Stimulated activated CD8-positive, alpha-beta memory T cell treated with anti-CD3 and anti-CD28 coated beads, Interleukin-7, amount 100 ng/mL, for 4 hours (primary cell): ENCODE measurements around the gene TOB1.

Experiments used
- DNase-seq, 2 donors: peaks; one replicate each; pipeline ENCODE4 v3.0.0-alpha.2; 2020; ENCODE audit warnings: low read depth in 2 of 2

Gene TOB1

DNA sequence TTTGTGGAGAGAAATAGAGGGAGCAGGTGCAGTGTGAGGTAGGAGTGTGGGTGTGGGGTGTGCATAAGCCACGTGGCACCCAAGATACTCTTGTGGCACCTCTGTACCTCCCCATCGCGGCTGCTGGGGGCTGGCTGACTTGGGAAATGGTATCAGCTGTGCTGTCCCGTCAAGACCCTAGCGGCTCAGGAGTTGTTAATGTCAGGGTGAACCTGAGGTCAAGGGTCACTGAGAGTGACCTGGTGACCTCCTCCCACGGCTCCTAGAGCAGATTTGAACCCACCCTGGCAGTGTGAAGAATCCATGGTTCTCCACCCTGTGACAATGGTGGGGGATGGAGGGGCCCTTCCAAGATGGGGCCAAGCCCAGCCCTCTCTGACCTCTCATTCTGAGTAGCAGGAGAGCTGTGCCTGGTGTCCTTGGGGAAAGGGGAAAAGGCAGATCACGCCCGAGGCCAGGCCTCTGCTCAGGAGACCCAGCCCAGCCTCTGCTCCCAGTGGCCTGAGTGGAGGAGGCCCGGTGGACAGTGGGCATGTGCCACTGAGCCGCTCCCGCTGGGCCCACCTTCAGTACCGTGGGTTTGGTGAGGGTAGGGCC lies 33.8 kb downstream of the TOB1 start:
- no peak for DNase-seq

DNA sequence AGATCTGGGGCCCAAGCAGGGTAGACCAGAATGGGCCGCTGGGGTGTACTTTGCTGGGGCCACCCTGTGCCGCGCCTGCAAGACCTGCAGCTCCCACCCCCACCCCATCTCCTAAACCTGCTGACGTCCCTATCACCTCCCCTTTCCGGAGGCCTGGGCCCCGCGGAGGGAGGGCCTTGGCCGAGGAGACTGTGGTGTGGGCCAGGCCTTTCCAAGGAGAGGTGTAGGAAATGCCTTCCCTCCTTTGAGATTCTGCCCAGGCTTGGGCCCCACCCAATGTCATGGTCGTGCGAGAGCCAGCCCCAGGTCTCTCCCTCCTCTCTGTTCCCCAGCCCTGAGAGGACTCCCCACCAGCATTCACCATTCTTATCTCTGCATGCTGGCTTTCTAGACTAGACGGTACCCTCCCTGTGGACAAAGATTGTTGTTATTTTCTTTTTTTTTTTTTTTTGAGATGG lies 34.7 kb downstream of the TOB1 start:
- DNase-seq = no peak

DNA sequence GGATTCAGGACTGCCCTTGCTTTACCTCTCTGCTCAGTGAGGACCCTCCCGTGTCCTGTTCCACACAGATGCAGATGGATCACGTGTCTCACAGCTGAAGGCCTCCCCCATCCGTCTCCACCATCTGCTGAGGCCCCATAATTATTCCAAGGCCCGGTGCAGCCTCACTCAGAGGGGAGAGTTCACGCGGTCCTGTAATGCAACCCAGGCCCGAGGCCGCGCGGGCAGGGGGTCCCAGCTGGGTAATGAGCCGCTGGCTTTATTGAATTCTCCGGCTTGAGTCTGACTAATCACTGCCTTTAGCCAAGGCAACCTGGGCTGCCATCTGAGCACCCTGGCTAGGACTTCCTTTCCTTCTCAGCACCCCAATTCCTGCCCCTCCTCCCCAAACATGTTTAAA lies 35.2 kb downstream of the TOB1 start:
- no peak for DNase-seq

DNA sequence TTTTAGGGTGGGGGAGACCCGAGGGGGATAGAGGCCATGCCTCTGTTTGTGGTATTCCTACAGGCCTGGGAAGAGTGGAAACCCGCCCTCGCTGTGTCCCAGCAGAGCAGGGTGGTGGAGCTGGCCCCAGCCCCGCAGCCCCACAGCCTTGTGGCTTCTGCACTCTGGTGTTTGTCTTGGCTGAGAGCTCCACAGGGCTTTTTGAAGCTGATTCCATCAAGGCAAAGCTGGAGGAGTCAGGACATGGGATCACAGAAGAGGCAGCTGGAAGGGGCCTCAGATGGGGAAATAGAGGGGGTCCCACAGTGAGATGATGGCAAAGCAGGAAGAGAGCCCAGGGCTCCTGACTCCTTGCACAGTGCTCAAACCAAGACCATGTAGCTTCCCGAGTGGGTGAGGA lies 35.8 kb downstream of the TOB1 start:
- DNase-seq = no peak

DNA sequence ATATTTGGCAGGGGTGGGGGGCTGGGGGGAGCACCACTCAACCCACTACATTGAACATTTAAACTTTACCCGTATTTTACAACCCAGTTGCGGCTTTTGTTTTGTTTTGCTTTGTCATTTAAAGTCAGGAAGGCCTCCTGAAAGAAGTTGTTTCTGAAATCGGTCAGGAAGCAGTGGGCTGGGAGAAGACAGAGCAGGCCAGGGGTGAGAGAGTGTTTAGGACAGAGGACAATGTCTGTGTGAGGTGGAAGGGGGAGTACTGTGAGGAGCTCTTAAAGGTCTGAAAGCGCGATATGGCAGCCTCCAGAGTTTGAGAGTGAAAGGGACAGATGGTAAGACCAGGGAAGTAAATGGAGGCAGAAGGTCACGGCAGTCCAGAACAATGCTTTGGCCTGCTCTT lies 36.8 kb downstream of the TOB1 start:
- DNase-seq = no peak

DNA sequence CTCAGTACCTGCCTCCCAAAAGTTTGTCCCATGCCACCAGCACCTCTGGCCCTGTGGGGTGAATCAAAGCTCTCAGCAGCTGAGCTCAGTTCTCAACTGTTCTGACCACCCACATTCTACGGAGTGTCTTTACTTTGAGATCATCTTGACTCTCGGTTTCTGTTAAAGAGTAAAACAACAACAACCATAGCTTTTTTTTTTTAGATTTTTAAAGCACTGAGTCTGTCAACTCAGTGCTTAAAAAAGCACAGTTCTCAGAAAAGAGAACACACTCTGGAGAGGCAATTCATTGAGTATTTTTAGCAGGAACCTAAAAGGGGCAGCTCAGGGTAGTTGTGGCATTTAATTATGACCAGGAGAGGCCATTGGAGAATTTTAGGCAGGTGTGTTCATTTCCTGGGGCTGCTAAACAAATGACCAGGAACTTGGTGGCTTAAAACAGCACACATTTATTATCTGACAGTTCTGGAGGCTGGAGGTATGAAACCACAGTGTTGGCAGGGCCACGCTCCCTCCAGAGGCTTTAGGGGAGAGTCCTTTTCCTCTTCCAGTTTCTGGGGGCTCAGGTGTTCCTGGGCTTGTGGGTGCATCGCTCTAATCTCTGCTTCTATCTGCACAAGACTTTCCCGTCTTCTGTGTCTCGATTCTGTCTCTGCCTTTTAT lies 37.5 kb downstream of the TOB1 start:
- DNase-seq = no peak

DNA sequence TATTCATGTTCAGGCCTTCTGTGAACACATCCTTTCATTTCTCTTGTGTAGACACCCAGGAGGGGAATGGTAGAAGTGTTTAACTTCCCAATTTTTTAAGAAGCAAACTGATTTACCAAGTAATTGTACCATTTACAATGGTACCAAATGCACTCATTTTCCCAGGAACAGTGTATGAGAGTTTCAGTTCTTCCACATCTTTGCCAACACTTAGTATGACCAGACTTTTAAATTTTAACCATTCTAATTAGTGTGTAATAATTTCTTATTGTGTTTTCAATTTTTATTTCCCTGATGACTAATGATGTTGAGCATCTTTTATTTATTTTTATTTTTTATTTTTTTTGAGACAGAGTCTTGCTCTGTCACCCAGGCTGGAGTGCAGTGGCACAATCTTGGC lies 41.0 kb downstream of the TOB1 start:
- DNase-seq = no peak

DNA sequence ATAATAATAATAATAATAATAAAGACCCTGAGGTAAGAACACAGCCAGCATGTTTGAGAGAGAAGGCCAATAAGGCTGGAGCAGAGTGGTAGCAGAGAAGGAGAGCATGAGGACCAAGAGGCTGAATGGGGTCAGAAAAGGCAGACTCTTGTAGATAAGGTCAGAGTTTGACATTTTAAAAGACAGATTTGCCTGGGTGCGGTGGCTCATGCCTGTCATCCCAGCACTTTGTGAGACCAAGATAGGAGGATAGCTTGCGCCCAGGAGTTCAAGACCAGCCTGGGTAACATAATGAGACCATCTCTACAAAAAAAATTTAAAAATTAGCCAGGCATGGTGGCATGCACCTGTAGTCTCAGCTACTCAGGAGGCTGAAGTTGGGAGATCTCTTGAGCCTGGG lies 41.7 kb downstream of the TOB1 start:
- DNase-seq = no peak

DNA sequence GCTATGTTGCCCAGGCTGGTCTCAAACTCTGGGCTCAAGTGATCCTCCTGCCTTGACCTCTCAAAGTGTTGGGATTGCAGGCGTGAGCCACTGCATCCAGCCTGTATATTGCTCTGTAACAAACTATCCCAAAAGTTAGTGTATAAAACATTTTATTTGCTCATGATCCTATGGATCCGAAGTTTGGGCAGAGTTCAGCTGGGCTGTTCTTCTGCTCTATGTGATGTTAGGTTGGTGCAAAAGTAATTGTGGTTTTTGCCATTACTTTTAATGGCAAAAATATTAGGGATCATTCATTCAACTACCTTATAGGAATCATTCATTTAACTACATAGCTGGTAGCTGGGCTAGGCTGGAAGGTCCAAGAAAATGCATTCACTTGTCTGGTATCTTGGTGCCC lies 43.6 kb downstream of the TOB1 start:
- no peak for DNase-seq

DNA sequence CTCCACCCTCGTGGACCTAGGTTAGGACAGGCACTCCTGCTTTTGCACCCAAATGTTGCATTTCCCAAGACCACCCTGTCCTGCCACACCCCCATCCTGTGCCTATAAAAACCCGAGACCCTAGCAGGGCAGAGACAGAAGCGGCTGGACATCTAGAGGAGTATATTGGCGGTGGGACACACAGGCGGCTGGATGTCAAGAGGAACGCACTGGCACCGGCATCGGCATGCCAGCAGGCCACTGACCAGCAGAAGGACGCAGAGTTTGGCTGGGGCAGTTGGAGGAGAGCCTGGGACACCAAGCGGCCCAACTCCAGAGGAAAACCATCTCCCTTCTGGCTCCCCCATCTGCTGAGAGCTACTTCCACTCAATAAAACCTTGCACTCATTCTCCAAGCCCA lies 45.5 kb downstream of the TOB1 start:
- no peak for DNase-seq

DNA sequence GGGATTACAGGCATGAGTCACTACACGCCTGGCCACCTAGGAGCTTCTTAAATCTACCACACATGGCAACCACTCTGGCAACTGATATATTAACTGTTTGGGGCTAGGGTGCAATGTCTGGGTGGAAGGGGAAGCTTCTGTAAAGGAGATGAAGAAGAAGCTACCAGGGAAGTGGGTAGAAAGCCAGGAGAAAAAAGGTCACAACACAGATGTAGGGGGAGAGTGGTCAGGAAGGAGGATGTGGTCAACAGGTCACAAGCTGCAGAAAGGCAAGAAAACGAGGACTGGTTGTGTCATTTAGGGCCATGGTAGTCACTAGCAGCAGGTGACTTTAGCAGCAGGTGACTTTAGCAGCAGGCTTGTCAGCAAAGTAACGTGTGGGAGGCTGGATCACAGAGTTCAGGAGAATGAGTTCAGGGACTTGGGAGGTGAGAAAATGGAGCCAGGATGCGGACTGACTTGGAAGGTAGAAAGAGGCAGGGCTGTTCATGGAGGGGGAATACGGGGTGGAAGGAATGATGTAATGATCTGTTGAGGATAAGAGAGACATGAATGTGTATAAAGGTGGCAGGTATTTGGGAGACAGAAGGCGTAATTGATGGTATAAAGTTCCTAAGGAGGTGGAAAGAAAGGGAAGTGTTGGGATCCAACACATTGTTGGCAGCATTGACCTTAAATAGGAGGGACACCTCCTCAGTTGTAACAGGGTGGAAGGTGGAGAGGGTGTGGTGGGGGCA lies 47.1 kb downstream of the TOB1 start:
- DNase-seq = no peak

DNA sequence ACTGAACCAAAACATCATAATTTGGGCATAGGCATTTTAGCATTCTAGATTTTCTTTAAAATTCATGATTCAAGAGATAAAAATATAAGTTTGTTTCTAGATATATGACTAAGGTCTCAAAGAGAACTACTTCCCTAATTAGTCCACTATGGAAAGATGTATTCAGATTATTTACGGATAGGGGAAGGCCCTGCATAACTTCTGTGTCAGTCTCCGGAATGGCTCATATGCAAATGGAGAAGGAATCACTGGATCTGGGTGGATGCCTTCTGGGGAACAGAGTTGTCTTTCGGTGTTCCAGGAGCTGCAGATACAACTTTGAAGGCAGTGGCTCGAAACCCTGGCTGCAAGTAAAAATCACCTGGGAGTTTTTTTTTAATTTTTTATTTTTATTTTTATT lies 47.9 kb downstream of the TOB1 start:
- no peak for DNase-seq

DNA sequence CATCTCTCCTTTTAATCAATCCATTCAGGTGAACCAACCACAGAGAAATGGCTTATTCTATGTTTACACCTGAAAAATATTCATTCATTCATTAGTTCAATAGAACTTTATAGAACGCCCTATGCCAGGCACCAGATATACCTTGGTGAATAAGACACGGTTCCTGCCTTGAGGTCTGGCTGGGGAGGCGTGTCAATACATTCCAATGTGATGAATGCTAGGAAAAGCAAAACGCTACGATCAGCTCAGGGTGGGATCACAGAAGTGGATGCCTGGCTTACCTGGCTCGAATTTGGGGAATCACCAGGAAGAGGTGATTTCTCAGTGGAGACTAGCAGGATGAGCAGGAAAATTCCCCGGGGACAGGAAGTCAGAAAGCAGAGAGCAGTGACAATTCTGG lies 48.3 kb downstream of the TOB1 start:
- DNase-seq = no peak

DNA sequence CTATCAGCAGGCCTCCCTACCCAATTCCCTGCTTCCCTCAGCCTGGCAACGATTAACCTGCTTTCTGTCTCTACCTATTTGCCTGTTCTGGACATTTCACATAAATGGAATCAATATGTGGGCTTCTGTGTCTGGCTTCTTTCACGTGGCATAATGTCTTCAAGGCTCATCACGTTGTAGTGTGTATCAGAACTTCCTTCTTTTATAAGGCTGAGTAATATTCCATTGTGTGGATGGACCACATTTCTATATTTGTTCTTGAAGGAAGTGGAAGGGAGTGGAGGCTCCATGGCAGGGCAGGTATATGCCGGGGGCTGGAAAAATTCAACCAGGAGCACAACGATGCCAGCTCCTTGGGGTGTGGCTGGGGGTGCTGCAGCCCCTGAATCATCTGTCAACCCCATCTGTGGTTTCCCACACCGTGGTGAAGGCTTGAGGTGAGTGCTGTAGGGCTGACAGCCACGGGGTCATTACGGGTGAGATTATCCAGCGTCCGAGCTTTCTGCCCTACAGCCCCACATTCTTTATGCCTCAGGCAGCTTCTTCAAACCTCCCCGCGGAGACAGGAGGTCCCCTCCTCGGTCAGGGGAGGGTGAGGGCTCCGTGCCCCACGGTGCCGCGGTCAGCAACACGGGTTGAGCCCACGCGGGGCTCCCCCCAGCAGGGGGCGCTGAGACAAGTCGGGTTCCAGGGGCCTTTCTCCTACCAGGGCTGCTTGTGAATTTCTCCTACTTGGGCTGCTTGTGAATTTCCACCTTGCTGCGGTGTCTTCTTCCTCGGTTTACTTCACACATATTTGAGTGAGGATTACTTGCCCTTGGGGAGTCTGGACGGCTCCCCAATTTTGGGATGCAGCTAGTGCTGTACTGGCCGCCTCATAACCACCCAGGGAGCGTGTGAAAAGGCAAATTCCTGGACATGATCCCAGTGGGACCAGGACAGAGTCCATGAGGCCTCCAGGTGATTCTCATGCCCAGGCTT lies 49.1 kb downstream of the TOB1 start:
- peak; percentile 12 to 31 for DNase-seq

DNA sequence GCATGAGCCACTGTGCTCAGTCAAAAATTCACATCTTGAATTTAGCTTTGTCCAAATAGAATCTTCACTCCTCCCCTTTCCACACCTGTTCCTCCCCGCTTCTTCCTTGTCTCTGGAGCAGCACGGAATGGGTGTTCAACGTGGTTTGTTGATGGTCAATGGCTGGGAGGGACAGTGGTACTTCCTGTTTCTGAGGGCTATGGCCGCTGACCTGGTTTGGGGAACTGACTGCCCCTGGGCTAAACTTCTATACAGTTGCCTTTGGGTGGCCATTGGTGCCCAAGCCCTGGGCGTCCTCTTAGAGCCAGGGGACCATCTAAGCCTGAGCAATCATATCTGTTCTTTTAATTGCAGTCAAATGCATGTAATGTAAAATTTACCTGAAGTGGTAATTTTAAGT lies 49.9 kb downstream of the TOB1 start:
- DNase-seq = no peak

DNA sequence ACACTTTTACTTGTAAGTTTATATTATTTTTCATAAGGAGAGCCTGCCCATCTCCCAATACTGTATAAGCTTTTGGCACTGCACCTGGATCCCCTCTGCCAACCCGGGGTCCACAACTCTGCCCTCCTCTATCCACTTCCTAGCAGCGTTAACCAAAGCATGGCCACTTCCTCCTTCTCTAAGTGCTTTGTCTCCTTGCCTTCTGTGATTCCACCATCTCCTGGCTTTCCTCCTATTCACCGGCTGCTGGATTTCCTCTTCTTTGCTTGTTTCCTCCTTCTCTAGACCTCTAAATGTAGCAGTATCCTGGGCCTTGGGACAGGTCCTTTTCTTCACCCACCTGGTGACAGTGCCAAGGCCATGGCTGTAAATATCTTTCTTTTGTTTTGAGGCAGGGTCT lies 50.8 kb downstream of the TOB1 start:
- DNase-seq = no peak

DNA sequence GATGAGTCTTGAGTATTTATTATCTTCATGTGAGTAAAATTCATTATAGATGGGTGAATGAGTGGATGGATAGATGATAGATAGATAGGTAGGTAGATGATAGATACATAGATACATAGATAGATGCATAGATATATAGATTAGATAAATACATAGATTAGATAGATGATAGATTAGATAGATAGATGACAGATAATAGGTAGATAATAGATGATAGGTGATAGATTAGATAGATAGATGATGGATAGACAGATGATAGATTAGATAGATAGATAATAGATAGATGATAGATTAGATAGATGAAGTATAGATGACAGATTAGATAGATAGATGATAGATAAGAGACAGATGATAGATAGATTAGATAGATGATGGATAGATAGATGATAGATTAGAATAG lies 52.6 kb downstream of the TOB1 start:
- no peak for DNase-seq
